NCI-H1694 (cell line): ENCODE data around the gene NAGS.
"Not testable (repeated sequence)": the region's sequence is repeated elsewhere in the genome, so short reads cannot be mapped to it uniquely, and the experiment has no call there.

Experiments used
- DNase-seq: peaks from one replicate; lab custom pipeline; 2025; lab: John Stamatoyannopoulos, UW

NAGS gene

GRCh38 chr17:43983515-43984411 is 20.7 kb upstream of the NAGS start:
- DNase-seq: peak; percentile 64

GRCh38 chr17:43984521-43984920 is 19.9 kb upstream of the NAGS start:
- DNase-seq: no peak

- no peak for DNase-seq
Observed at GRCh38 chr17:43986225-43986981, 18.0 kb upstream of the NAGS start.

GRCh38 chr17:43987131-43988021 is 17.0 kb upstream of the NAGS start:
- no peak for DNase-seq

GRCh38 chr17:43988301-43988700 is 16.1 kb upstream of the NAGS start:
- no peak for DNase-seq

DNA sequence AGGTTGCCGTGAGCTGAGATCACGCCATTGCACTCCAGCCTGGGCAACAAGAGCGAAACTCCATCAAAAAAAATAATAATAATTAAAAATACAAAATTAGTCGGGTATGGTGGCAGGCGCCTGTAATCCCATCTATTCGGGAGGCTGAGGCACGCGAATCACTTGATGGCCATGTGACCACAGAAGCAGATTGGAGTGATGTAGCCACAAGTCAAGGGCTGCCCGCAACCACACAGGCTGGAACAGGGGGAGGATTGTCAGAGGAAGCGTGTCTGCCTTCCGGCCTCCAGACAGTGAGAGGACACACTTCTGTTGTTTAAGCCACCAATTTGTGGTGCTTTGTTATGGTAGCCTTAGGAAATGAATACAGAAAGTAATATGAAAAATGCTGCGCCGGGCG is 11.8 kb upstream of the NAGS start:
- no peak for DNase-seq

DNA sequence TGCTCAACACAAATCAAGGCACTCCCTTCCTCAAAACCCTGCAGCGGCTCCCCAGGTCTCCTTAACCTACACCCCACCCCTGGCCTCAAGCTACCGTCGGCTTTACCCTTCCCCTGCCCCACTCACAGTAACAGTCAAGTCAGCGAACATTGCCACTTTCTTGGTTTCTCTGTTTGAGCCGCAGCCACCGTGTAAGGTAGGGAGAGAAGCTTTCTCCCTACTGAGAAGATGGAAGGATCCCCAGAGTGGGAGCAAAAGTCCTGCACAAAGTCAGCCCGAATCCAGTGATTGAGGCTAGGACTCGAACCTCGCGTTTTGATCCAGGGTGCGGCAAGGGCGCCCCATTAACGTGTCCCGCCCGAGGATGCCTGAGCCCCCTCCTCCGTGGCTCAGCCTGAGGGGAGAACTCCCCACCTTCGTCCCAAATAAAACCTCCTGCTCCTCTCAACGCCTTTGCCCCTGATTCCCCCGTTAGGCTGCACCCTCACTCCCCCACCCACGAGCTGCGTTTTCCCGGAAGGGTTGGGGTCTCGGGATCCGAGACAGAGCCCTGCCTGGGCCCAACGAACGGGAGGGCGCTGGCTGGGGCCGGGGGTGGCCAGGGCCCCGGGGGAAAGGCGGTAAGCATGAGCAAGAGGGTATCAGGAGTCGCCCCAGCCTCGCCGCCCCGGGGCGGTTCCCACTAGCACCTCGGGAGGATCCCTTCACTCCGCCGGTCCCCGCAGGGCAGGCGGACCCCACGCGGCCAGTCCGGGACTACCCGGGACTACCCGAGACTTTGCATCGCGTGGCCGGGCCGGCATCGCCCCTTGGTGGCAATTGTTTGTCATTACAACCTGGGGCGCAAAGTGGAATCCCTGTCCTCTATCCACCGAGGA is 9.9 kb upstream of the NAGS start:
- peak; percentile 60 for DNase-seq

DNA sequence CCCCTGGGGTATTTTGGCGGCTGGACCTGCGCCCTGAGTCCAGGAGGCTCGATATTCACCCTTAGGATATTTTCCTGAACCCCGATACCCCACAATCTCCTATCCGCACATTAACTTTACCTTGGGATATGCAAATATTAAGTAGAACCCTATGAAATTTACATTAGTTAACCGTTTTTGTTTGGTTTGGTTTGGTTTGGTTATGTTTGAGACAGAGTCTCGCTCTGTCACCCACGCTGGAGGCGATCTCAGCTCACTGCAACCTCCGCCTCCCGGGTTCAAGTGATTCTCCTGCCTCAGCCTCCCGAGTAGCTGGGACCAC is 9.3 kb upstream of the NAGS start:
- no peak for DNase-seq

- DNase-seq: not testable (repeated sequence)
Observed at GRCh38 chr17:43997180-43997579, 7.2 kb upstream of the NAGS start.

DNA sequence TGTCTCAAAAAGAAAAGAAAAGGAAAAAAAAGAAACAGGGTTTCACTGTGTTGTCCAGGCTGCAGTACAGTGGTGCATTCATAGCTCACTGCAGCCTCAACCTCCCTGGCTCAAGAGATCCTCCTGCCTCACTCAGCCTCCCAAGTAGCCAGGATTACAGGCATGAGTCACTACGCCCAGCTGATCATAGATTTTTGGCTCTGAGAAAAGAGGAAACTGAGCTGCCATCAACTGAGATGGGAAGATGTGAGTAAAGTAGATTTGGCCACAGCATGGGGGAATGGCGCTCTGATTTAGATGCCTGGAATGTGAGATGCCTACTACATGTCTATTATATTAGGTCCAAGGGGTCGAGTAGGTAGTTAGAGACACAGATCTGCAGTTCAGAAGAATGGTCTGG is 5.9 kb upstream of the NAGS start:
- no peak for DNase-seq

DNA sequence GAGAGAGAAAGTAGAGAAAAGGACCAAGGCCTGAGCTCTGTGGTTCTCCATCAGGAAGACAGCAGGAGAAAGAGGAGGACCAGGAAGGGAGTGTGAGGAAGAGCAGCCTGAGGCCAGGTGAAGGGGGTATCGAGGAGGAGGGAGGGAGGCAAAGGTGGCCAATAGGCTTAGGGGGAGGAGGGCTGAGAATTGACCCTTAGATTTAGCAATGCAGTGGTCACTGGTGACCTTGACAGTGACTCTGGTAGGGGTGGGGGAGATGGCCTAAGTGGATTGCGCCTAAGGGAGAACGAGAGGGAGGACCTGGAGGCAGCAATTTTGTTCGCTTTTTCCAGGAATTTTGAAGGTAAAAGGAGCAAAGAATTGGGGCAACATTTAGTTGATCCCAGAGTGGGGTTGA is 5.4 kb upstream of the NAGS start:
- DNase-seq: no peak

DNA sequence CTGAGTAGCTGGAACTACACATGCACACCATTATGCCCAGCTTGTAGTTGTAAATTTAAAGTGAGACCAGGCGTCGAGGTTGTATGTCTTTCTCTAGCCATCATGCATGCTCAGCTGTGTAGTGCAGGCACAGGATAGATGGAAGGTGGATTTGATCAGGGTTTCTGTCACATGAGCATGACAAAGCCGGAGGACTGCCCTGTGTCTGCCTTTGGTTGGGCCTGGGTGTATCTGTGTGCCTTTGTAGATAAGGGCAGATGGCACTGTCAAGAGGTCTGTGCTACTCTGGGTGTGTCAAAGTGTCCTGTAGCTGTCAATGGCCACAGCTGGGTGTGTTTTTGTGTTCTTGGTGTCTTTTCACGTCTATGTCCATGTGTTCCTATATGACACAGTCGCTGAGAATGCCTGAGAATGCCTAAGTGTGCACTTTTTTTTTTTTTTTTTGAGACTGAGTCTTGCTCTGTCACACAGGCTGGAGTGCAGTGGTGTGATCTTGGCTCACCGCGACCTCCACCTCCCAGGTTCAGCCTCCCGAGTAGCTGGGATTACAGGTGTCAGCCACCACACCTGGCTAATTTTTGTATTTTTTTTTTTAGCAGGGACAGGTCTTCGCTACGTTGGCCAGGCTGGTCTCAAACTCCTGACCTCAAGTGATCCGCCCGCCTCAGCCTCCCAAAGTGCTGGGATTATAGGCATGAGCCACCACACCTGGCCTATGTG is 4.1 kb upstream of the NAGS start:
- no peak for DNase-seq

- no peak for DNase-seq
Observed at GRCh38 chr17:44000871-44001460, 3.5 kb upstream of the NAGS start.

- no peak for DNase-seq
Observed at GRCh38 chr17:44001461-44001920, 2.9 kb upstream of the NAGS start.

DNA sequence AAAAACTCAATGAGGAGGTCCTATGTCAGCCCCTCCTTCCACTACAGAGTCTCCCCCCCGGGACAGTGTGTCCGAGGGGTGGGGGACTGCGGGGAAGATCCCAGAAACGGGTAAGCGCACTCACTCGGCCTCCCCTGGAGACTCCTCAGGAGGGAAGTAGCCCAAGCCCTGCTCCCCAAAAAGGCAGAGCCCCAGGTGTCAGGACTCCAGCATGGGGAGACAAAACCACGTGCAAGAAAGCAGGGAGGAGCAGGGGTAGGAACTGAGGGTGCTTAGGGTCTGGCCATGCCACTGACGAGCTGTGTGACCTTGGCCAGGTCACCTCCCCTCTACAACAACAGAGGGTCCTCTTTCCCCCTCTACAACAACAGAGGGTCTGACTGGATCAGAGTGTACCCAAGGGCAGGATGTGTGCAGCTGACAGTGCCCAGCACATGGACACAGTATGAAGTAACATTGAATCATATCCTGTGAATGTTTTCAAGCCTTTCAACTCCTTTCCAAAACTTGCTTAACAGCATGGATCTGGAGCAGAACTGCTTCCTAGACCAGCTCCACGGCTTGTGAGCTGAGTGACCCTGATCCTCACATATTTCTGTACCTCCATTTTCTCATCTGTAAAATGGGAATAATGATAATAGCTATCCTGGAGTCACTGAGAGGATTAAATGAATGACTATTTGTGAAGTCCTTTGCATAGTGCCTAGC is 2.1 kb upstream of the NAGS start:
- no peak for DNase-seq

- DNase-seq: no peak
Observed at GRCh38 chr17:44004761-44005526, 522 bp downstream of the NAGS start.

DNA sequence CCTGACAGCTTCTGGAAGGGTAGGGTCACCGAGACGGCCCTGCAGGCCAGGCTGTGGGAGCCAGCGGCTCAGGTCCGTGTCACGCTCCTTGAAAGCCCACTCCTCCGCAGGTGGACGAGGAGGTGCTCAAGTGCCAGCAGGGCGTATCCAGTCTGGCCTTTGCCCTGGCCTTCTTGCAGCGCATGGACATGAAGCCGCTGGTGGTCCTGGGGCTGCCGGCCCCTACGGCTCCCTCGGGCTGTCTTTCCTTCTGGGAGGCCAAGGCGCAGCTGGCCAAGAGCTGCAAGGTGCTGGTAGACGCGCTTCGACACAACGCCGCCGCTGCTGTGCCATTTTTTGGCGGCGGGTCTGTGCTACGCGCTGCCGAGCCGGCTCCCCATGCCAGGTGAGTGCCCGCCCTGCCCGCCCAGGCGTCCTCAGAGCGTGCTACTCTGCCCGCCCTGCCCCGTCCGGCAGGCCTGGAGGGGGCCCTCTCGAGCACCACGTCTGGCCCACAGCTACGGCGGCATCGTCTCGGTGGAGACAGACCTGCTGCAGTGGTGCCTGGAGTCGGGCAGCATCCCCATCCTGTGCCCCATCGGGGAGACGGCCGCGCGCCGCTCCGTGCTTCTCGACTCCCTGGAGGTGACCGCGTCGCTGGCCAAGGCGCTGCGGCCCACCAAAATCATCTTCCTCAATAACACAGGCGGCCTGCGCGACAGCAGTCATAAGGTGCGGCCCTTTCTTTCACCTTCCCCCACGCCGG is 1.3 kb downstream of the NAGS start:
- DNase-seq: peak; percentile 8

- no peak for DNase-seq
Observed at GRCh38 chr17:44006272-44006597, 1.8 kb downstream of the NAGS start.
